A673 (cell line): ENCODE measurements around the gene MTHFD2L.

Source experiments
- EZH2 ChIP-seq: fragments of 200-600 bp; sonication (generic); IDR thresholded peaks from 2 replicates; pipeline ENCODE4 v1.6.1; 2017; ENCODE audit warnings: borderline replicate concordance, low read depth, mild to moderate bottlenecking, mixed read lengths, antibody characterized with exemption, low read length; ENCODE audit not compliant: poor library complexity, severe bottlenecking
- TF ChIP-seq, protein P1 (sequence below): fragments of 300-800, 200-600 bp; sonication (generic); conservative IDR thresholded peaks from 2 replicates; pipeline ENCODE4 v1.5.1; 2017; ENCODE audit warnings: low read depth, mild to moderate bottlenecking, antibody characterized with exemption, low read length, moderate library complexity, mixed read lengths

DNA sequence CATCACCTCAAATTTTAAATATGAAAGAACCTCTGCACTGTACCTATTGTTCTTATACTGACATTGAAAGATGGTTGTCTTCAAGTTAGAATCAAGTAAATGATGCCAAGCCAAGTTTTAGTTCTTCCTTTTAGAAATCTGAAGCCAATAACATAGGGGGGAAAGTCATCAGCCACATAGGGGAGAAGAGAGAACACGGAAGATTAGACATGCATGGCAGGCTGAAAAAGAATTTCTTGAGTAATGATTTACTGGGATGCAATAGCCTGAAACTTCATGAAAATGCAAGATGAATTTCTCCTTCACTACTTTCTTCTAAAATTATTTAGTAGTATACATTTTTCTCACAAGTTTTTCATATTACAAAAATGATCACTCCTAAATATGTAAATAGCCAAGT is 136.8 kb downstream of the MTHFD2L start:
- TF ChIP-seq EZH2 = no peak
- TF ChIP-seq, protein P1, sequence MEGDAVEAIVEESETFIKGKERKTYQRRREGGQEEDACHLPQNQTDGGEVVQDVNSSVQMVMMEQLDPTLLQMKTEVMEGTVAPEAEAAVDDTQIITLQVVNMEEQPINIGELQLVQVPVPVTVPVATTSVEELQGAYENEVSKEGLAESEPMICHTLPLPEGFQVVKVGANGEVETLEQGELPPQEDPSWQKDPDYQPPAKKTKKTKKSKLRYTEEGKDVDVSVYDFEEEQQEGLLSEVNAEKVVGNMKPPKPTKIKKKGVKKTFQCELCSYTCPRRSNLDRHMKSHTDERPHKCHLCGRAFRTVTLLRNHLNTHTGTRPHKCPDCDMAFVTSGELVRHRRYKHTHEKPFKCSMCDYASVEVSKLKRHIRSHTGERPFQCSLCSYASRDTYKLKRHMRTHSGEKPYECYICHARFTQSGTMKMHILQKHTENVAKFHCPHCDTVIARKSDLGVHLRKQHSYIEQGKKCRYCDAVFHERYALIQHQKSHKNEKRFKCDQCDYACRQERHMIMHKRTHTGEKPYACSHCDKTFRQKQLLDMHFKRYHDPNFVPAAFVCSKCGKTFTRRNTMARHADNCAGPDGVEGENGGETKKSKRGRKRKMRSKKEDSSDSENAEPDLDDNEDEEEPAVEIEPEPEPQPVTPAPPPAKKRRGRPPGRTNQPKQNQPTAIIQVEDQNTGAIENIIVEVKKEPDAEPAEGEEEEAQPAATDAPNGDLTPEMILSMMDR = no peak
